Astrocyte of the cerebellum (primary cell): Measurements from ENCODE around the gene POMT2.

Experiments
- DNase-seq: peaks from one replicate; pipeline ENCODE4 v3.0.0-alpha.2; 2011; ENCODE audit warnings: low read depth
- H3K4me3 ChIP-seq: 2 replicates; pipeline ENCODE4 v1.5.1; 2011; ENCODE audit warnings: mild to moderate bottlenecking, low read depth, low read length, moderate library complexity
- CTCF ChIP-seq: IDR thresholded peaks from 2 replicates; pipeline ENCODE4 v1.5.1; 2012; ENCODE audit warnings: low read length, low read depth, moderate library complexity, mild to moderate bottlenecking; ENCODE audit errors: missing control alignments
- in situ Hi-C: cut with HindIII; loops from 2 replicates; pipeline ENCODE4 v1.10.0; 2017; ENCODE audit warnings: low sequenced_read_pairs

POMT2 gene

GRCh38 chr14:77251870-77252269 is 68.8 kb downstream of the POMT2 start:
- no peak overlapping the region for H3K4me3 ChIP-seq
- in situ Hi-C loops, result no loop called here
- DNase-seq, result no peak
- TF ChIP-seq CTCF, result no peak

- no peak for DNase-seq
- H3K4me3 ChIP-seq, result no peak overlapping the region
- no peak for TF ChIP-seq CTCF
- in situ Hi-C loops, result no loop called here
Observed at GRCh38 chr14:77250927-77251326, 69.8 kb downstream of the POMT2 start.

- TF ChIP-seq CTCF, result no peak
- no peak for DNase-seq
- H3K4me3 ChIP-seq, result no peak overlapping the region
- in situ Hi-C loops, result no loop called here
Observed at GRCh38 chr14:77249286-77249685, 71.4 kb downstream of the POMT2 start.

GRCh38 chr14:77248666-77249065 is 72.0 kb downstream of the POMT2 start:
- in situ Hi-C loops, result no loop called here
- no peak overlapping the region for H3K4me3 ChIP-seq
- DNase-seq, result no peak
- no peak for TF ChIP-seq CTCF

- in situ Hi-C loops, result no loop called here
- no peak overlapping the region for H3K4me3 ChIP-seq
- DNase-seq, result no peak
- TF ChIP-seq CTCF, result no peak
Observed at GRCh38 chr14:77246784-77247183, 73.9 kb downstream of the POMT2 start.

- no peak overlapping the region for H3K4me3 ChIP-seq
- no peak for TF ChIP-seq CTCF
- DNase-seq, result no peak
- in situ Hi-C loops, result no loop called here
Observed at GRCh38 chr14:77245820-77246219, 74.9 kb downstream of the POMT2 start.

GRCh38 chr14:77243853-77244252 is 76.8 kb downstream of the POMT2 start:
- no peak overlapping the region for H3K4me3 ChIP-seq
- in situ Hi-C loops, result no loop called here
- no peak for DNase-seq
- TF ChIP-seq CTCF, result no peak
